ENCODE results near the gene LRRC70.

LRRC70 gene

GRCh38 chr5:62592558-62592957 lies 13.9 kb downstream of the LRRC70 start:
- TF ChIP-seq Cebpa-rat (IDR thresholded peaks at IDR 0.05) = no peak
- H3K4me3 ChIP-seq = peak overlapping the region in 1 of 10 experiments; percentile 16; a peak in 2 of 20 replicates
- peaks cover 0 to 21% (median 4%) of the 10 kb centered on the region in 10 experiments; a peak in 12 of 20 replicates for H3K4me1 ChIP-seq
- H3K9ac ChIP-seq = no peak overlapping the region
- H3K36me3 ChIP-seq = peaks cover 54 to 98% (median 67%) of the 10 kb centered on the region in 11 experiments
- H3K27me3 ChIP-seq = no peaks in the 10 kb centered on the region
- no peaks in the 10 kb centered on the region for H4K20me1 ChIP-seq
- H3K27ac ChIP-seq = peak overlapping the region in 9 of 11 experiments; percentile 2 to 79 (median 49); a peak in 14 of 22 replicates
- peak overlapping the region in 1 of 11 experiments; percentile 18; a peak in 3 of 22 replicates for H3K4me2 ChIP-seq
- H3K9me3 ChIP-seq (replicated peaks in 1 of 11) = peaks cover 33 to 64% (median 38%) of the 10 kb centered on the region in 11 experiments; a peak in 21 of 22 replicates

DNA sequence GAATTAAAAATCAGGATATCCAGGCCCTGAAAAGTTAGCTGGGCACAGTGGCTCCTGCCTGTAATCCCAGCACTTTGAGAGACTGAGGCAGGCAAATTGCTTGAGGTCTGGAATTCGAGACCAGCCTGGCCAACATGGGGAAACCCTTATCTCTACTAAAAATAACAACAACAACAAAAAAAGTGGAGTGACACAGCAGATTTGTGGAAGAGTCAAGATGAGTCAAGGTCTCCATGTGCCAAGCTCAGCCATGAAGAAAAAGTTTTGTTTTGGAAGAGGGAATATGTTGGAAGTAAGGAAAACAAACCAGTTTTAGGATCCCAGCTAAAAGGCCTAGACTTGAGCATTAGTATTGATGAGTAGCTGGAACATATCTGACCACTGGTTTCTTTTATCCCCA lies 14.7 kb downstream of the LRRC70 start:
- no peak overlapping the region; a peak in 1 of 22 replicates for H3K9ac ChIP-seq
- H3K4me2 ChIP-seq = peak overlapping the region in 5 of 11 experiments; percentile 4 to 29 (median 12); a peak in 7 of 22 replicates
- peaks cover 47 to 97% (median 59%) of the 10 kb centered on the region in 11 experiments for H3K36me3 ChIP-seq
- H3K4me3 ChIP-seq = 0 out of 20 replicates have a peak overlapping the region, but pooled peaks of 1 of the 10 experiments have one; percentile 11
- no peaks in the 10 kb centered on the region for H3K27me3 ChIP-seq
- peaks cover 0 to 21% (median 2%) of the 10 kb centered on the region in 10 experiments; a peak in 10 of 20 replicates for H3K4me1 ChIP-seq
- no peak for TF ChIP-seq Cebpa-rat (IDR thresholded peaks at IDR 0.05)
- no peaks in the 10 kb centered on the region for H4K20me1 ChIP-seq
- peak overlapping the region in 9 of 11 experiments; percentile 2 to 79 (median 49); a peak in 16 of 22 replicates for H3K27ac ChIP-seq
- H3K9me3 ChIP-seq (replicated peaks in 1 of 11) = peaks cover 27 to 63% (median 38%) of the 10 kb centered on the region in 11 experiments; a peak in 21 of 22 replicates

GRCh38 chr5:62594364-62594984 lies 15.9 kb downstream of the LRRC70 start:
- no peaks in the 10 kb centered on the region for H3K27me3 ChIP-seq
- H3K4me2 ChIP-seq = 0 out of 22 replicates have a peak overlapping the region, but pooled peaks of 1 of the 11 experiments have one; percentile 1
- no peaks in the 10 kb centered on the region for H4K20me1 ChIP-seq
- H3K9ac ChIP-seq = no peak overlapping the region
- peaks cover 41 to 95% (median 56%) of the 10 kb centered on the region in 11 experiments for H3K36me3 ChIP-seq
- H3K9me3 ChIP-seq (replicated peaks in 1 of 11) = peaks cover 18 to 54% (median 29%) of the 10 kb centered on the region in 11 experiments; a peak in 21 of 22 replicates
- peaks cover 0 to 21% (median 2%) of the 10 kb centered on the region in 10 experiments; a peak in 10 of 20 replicates for H3K4me1 ChIP-seq
- no peak overlapping the region for H3K4me3 ChIP-seq
- H3K27ac ChIP-seq = peak overlapping the region in 2 of 11 experiments; percentile 23 to 56; a peak in 1 of 22 replicates
- no peak for TF ChIP-seq Cebpa-rat (IDR thresholded peaks at IDR 0.05)

DNA sequence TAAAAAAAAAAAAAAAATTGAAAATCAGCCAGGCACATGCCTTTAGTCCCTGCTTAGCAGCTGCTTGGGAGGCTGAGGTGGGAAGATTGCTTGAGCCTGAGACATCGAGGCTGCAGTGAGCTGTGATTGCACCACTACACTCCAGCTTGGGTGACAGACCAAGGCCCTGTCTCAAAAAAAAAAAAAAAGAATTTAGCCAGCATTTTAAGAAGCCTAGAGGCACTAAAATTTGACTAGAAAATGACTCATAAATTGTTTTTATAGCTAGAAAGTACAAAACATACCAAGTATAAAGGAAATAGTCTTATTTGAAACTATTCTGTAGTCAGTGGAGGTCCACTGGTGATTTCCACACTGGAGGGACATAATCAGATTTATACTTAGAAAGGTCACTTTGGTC lies 17.5 kb downstream of the LRRC70 start:
- peaks cover 37 to 97% (median 58%) of the 10 kb centered on the region in 11 experiments for H3K36me3 ChIP-seq
- TF ChIP-seq Cebpa-rat (IDR thresholded peaks at IDR 0.05) = no peak
- no peaks in the 10 kb centered on the region for H4K20me1 ChIP-seq
- no peak overlapping the region for H3K4me2 ChIP-seq
- no peak overlapping the region for H3K9ac ChIP-seq
- H3K27ac ChIP-seq = no peak overlapping the region
- peaks cover 0 to 21% (median 2%) of the 10 kb centered on the region in 10 experiments; a peak in 10 of 20 replicates for H3K4me1 ChIP-seq
- no peaks in the 10 kb centered on the region for H3K27me3 ChIP-seq
- no peak overlapping the region for H3K4me3 ChIP-seq
- H3K9me3 ChIP-seq (replicated peaks in 1 of 11) = peaks cover 18 to 40% (median 23%) of the 10 kb centered on the region in 11 experiments; a peak in 21 of 22 replicates

DNA sequence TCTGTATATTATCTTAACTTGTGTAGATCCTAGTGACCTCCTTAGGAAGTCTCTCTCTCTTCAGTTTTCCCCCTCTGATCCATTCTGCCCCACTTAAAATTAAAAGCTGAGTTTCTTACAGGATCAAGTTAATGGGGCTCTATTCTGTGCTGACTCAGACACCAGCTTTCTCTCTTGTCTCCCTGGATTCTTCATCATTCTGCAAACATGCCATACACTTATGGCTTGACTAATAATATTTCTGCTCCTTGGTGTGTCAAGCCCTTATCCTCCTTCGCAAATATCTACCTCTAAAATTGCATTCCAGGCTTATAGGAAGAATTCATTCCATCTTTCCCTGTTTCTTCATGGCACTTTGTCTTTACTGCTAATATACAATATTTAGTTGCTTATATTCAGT lies 18.1 kb downstream of the LRRC70 start:
- no peak overlapping the region for H3K4me3 ChIP-seq
- H3K9me3 ChIP-seq (replicated peaks in 1 of 11) = peaks cover 17 to 34% (median 19%) of the 10 kb centered on the region in 11 experiments; a peak in 21 of 22 replicates
- peaks cover 31 to 95% (median 55%) of the 10 kb centered on the region in 11 experiments for H3K36me3 ChIP-seq
- H3K27me3 ChIP-seq = no peaks in the 10 kb centered on the region
- peaks cover 0 to 21% (median 2%) of the 10 kb centered on the region in 10 experiments; a peak in 10 of 20 replicates for H3K4me1 ChIP-seq
- H3K27ac ChIP-seq = no peak overlapping the region
- no peak overlapping the region for H3K4me2 ChIP-seq
- TF ChIP-seq Cebpa-rat (IDR thresholded peaks at IDR 0.05) = no peak
- H3K9ac ChIP-seq = no peak overlapping the region
- H4K20me1 ChIP-seq = no peaks in the 10 kb centered on the region

DNA sequence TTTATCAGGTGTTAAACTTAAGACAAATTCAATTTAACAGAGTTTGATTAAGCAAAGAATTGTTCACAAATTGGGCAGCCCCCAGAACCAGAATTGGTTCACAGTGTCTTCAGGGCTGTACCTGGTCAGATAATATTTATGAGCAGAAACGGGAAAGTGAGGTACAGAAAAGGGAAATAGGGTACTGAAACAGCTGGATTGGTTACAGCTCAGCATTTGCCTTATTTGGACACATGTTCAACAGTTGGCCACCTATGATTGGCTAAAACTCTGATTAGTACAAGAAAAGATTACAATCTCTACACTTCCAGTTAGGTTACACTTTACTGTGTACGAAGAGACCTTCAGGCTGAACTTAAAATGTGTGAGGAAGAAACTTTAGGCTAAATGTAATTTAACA lies 18.7 kb downstream of the LRRC70 start:
- peaks cover 25 to 95% (median 48%) of the 10 kb centered on the region in 11 experiments for H3K36me3 ChIP-seq
- H3K9ac ChIP-seq = no peak overlapping the region
- no peak overlapping the region for H3K4me3 ChIP-seq
- no peak for TF ChIP-seq Cebpa-rat (IDR thresholded peaks at IDR 0.05)
- H3K27me3 ChIP-seq = no peaks in the 10 kb centered on the region
- H4K20me1 ChIP-seq = no peaks in the 10 kb centered on the region
- no peak overlapping the region for H3K4me2 ChIP-seq
- peaks cover 11 to 27% (median 13%) of the 10 kb centered on the region in 11 experiments; a peak in 21 of 22 replicates for H3K9me3 ChIP-seq (replicated peaks in 1 of 11)
- peaks cover 0 to 20% (median 2%) of the 10 kb centered on the region in 10 experiments; a peak in 10 of 20 replicates for H3K4me1 ChIP-seq
- H3K27ac ChIP-seq = no peak overlapping the region

GRCh38 chr5:62600560-62601252 lies 22.1 kb downstream of the LRRC70 start:
- Histone ChIP-seq H3K9ac (no peak overlapping the region), H3K4me1 (no peaks in the 10 kb centered on the region), H3K27ac (no peak overlapping the region), H4K20me1 (no peaks in the 10 kb centered on the region), H3K9me3 (replicated peaks in 1 of 11) (no peaks in the 10 kb centered on the region; a peak in 1 of 22 replicates), H3K4me3 (no peak overlapping the region), H3K4me2 (no peak overlapping the region), H3K36me3 (peaks cover 19 to 95% (median 42%) of the 10 kb centered on the region in 11 experiments; a peak in 21 of 22 replicates), H3K27me3 (no peaks in the 10 kb centered on the region)
- TF ChIP-seq Cebpa-rat (IDR thresholded peaks at IDR 0.05) = no peak

DNA sequence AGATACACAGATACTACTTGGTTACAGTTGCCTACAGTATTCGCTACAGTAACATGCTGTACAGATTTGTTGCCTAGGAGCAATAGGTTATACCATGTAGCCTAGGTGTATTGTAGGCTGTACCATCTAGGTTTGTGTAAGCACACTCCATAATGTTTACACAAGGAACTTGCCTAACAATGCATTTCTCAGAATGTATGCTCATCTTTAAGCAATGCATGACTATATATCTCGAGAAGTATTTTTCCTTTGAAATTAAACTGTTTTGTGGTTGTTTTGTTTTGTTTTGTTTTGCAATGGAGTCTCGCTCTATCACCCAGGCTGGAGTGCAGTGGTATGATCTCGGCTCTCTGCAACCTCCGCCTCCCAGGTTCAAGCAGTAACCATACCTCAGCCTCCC lies 25.3 kb downstream of the LRRC70 start:
- no peaks in the 10 kb centered on the region for H3K4me1 ChIP-seq
- no peak overlapping the region for H3K4me3 ChIP-seq
- TF ChIP-seq Cebpa-rat (IDR thresholded peaks at IDR 0.05) = no peak
- H3K9ac ChIP-seq = no peak overlapping the region
- no peak overlapping the region for H3K27ac ChIP-seq
- no peak overlapping the region for H3K4me2 ChIP-seq
- peaks cover 24 to 98% (median 54%) of the 10 kb centered on the region in 11 experiments for H3K36me3 ChIP-seq
- H3K27me3 ChIP-seq = no peaks in the 10 kb centered on the region
- H4K20me1 ChIP-seq = no peaks in the 10 kb centered on the region
- H3K9me3 ChIP-seq (replicated peaks in 1 of 11) = no peaks in the 10 kb centered on the region; a peak in 1 of 22 replicates

DNA sequence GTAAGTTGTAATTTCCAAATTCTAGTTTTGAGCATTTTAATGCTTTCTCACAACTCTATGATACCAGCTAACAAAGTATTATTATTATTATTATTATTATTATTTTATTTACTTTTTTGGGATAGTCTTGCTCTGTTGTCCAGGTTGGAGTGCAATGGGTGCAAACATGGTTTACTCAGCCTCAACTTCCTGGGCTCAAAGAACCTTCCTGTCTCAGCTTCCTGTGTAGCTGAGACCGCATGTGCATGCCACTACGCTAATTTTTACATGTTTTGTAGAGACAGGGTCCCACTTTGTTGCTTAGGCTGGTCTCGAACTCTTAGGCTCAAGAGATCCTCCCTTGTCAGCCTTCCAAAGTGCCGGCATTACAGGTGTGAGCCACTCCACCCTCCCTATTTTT lies 27.0 kb downstream of the LRRC70 start:
- no peaks in the 10 kb centered on the region for H3K27me3 ChIP-seq
- no peak overlapping the region for H3K4me2 ChIP-seq
- H3K27ac ChIP-seq = no peak overlapping the region
- H3K9me3 ChIP-seq (replicated peaks in 1 of 11) = peaks cover 0 to 8% (median 0%) of the 10 kb centered on the region in 11 experiments; a peak in 3 of 22 replicates
- no peaks in the 10 kb centered on the region for H3K4me1 ChIP-seq
- no peak for TF ChIP-seq Cebpa-rat (IDR thresholded peaks at IDR 0.05)
- no peak overlapping the region for H3K9ac ChIP-seq
- no peak overlapping the region for H3K4me3 ChIP-seq
- H3K36me3 ChIP-seq = peaks cover 29 to 94% (median 65%) of the 10 kb centered on the region in 11 experiments
- no peaks in the 10 kb centered on the region for H4K20me1 ChIP-seq
